H9 (cell line): Measurements from ENCODE around the gene DCDC2C. TPM values are rescaled to one million over a fixed set of nuclear protein-coding genes. Genes with fewer than 3 reads are reported as not detected.

Experiments used
- DNase-seq: peaks from one replicate; pipeline ENCODE4 v3.0.0-alpha.2; 2017
- H2AFZ ChIP-seq: one replicate; pipeline ENCODE4 v1.6.1; 2013; ENCODE audit warnings: mild to moderate bottlenecking, low read length, control low read depth, moderate library complexity
- H2AK5ac ChIP-seq: 2 replicates; pipeline ENCODE4 v1.6.1; 2013; ENCODE audit warnings: low read length, control low read depth, mixed read lengths; ENCODE audit not compliant: insufficient read length
- H2BK120ac ChIP-seq: one replicate; pipeline ENCODE4 v1.6.1; 2013; ENCODE audit warnings: low read depth, mild to moderate bottlenecking, low read length, control low read depth, inconsistent platforms; ENCODE audit not compliant: poor library complexity, severe bottlenecking
- H2BK12ac ChIP-seq: 2 replicates; pipeline ENCODE4 v1.6.1; 2013; ENCODE audit warnings: low read length, control low read depth, mixed read lengths, low read depth; ENCODE audit not compliant: insufficient read length
- H2BK15ac ChIP-seq: 2 replicates; pipeline ENCODE4 v1.6.1; 2013; ENCODE audit warnings: low read depth, low read length, control low read depth
- H2BK20ac ChIP-seq: one replicate; pipeline ENCODE4 v1.6.1; 2013; ENCODE audit warnings: low read depth, mild to moderate bottlenecking, low read length, control low read depth, inconsistent platforms; ENCODE audit not compliant: poor library complexity, severe bottlenecking
- H2BK5ac ChIP-seq: 2 replicates; pipeline ENCODE4 v1.6.1; 2013; ENCODE audit warnings: low read length, control low read depth, mixed read lengths; ENCODE audit not compliant: insufficient read length
- H3K14ac ChIP-seq: 2 replicates; pipeline ENCODE4 v1.6.1; 2013; ENCODE audit warnings: low read length, control low read depth; ENCODE audit not compliant: insufficient read depth
- H3K18ac ChIP-seq: 2 replicates; pipeline ENCODE4 v1.6.1; 2013; ENCODE audit warnings: low read depth, mild to moderate bottlenecking, mixed read lengths, low read length, control low read depth; ENCODE audit not compliant: insufficient read length
- H3K23ac ChIP-seq: 2 replicates; pipeline ENCODE4 v1.6.1; 2013; ENCODE audit warnings: low read length, control low read depth, mixed read lengths, low read depth; ENCODE audit not compliant: insufficient read length
- H3K23me2 ChIP-seq: 2 replicates; pipeline ENCODE4 v1.6.1; 2013; ENCODE audit warnings: low read depth, mild to moderate bottlenecking, mixed read lengths, low read length, control low read depth; ENCODE audit not compliant: insufficient read length, poor library complexity, severe bottlenecking
- H3K27ac ChIP-seq: 2 replicates; pipeline ENCODE4 v1.5.1; 2013; ENCODE audit warnings: low read length, control low read depth, mixed read lengths, low read depth; ENCODE audit not compliant: insufficient read length
- H3K27me3 ChIP-seq: 2 replicates; pipeline ENCODE4 v1.6.1; 2013; ENCODE audit warnings: low read length, control low read depth, inconsistent platforms; ENCODE audit not compliant: insufficient read depth
- H3K4ac ChIP-seq: 2 replicates; pipeline ENCODE4 v1.6.1; 2013; ENCODE audit warnings: low read depth, mild to moderate bottlenecking, control low read depth, inconsistent platforms, low read length, moderate library complexity
- H3K4me1 ChIP-seq: 2 replicates; pipeline ENCODE4 v1.6.1; 2013; ENCODE audit warnings: low read length, control low read depth, inconsistent platforms; ENCODE audit not compliant: insufficient read depth
- H3K4me2 ChIP-seq: 2 replicates; pipeline ENCODE4 v1.6.1; 2013; ENCODE audit warnings: low read length, control low read depth, mixed read lengths; ENCODE audit not compliant: insufficient read length, insufficient read depth
- H3K56ac ChIP-seq: 2 replicates; pipeline ENCODE4 v1.6.1; 2013; ENCODE audit warnings: low read depth, mild to moderate bottlenecking, mixed read lengths, low read length, control low read depth; ENCODE audit not compliant: insufficient read length
- H3K79me1 ChIP-seq: 2 replicates; pipeline ENCODE4 v1.6.1; 2013; ENCODE audit warnings: low read depth, mild to moderate bottlenecking, moderate library complexity, low read length, control low read depth, inconsistent platforms; ENCODE audit not compliant: insufficient read depth, poor library complexity, severe bottlenecking
- H3K79me2 ChIP-seq: 2 replicates; pipeline ENCODE4 v1.6.1; 2013; ENCODE audit warnings: low read length, control low read depth, inconsistent platforms; ENCODE audit not compliant: insufficient read depth
- H3K9ac ChIP-seq: 2 replicates; pipeline ENCODE4 v1.6.1; 2013; ENCODE audit warnings: low read length, control low read depth, mixed read lengths; ENCODE audit not compliant: insufficient read length; ENCODE audit errors: extremely low read depth
- H3K9me3 ChIP-seq: one replicate; pipeline ENCODE4 v1.6.1; 2013; ENCODE audit warnings: low read depth, low read length, inconsistent platforms; ENCODE audit not compliant: control insufficient read depth
- H3T11ph ChIP-seq: one replicate; pipeline ENCODE4 v1.6.1; 2013; ENCODE audit warnings: mild to moderate bottlenecking, low read length, control low read depth, inconsistent platforms
- H4K20me1 ChIP-seq: one replicate; pipeline ENCODE4 v1.6.1; 2013; ENCODE audit not compliant: control insufficient read depth, insufficient read length, insufficient read depth
- H4K5ac ChIP-seq: 2 replicates; pipeline ENCODE4 v1.6.1; 2013; ENCODE audit warnings: low read depth, mild to moderate bottlenecking, mixed read lengths, low read length, control low read depth; ENCODE audit not compliant: insufficient read length
- H4K8ac ChIP-seq: replicated peaks from 2 replicates; pipeline ENCODE4 v1.6.1; 2013; ENCODE audit warnings: low read length, control low read depth, mixed read lengths, low read depth; ENCODE audit not compliant: insufficient read length
- H4K91ac ChIP-seq: 2 replicates; pipeline ENCODE4 v1.6.1; 2013; ENCODE audit warnings: low read depth, mild to moderate bottlenecking, moderate library complexity, mixed read lengths, low read length, control low read depth; ENCODE audit not compliant: insufficient read length
- H3K27ac Mint-ChIP-seq, 3 experiments: 2 replicates in 2 of 3; 3 replicates in 1 of 3; pipeline ENCODE4 v1.8.0; 2020 to 2021; ENCODE audit warnings: mixed read lengths in 3 of 3, mild to moderate bottlenecking in 1 of 3, moderate library complexity in 1 of 3
- H3K27me3 Mint-ChIP-seq: 2 replicates; pipeline ENCODE4 v1.8.0; 2021; ENCODE audit warnings: low read depth, mild to moderate bottlenecking, moderate library complexity, mixed read lengths
- H3K36me3 Mint-ChIP-seq, 3 experiments: 2 replicates in 2 of 3; 3 replicates in 1 of 3; pipeline ENCODE4 v1.8.0; 2020 to 2021; ENCODE audit warnings: low read depth in 3 of 3, mixed read lengths in 3 of 3; ENCODE audit not compliant: insufficient read depth in 1 of 3
- H3K4me1 Mint-ChIP-seq, 2 experiments: 2 replicates each; pipeline ENCODE4 v1.8.0; 2020; ENCODE audit warnings: mixed read lengths in 2 of 2
- H3K4me3 Mint-ChIP-seq, 2 experiments: 2 replicates in 1 of 2; 3 replicates in 1 of 2; pipeline ENCODE4 v1.8.0; 2020 to 2021; ENCODE audit warnings: mild to moderate bottlenecking in 2 of 2, mixed read lengths in 2 of 2, moderate library complexity in 1 of 2
- H3K9me3 Mint-ChIP-seq, 2 experiments: 2 replicates in 1 of 2; 3 replicates in 1 of 2; pipeline ENCODE4 v1.8.0; 2020; ENCODE audit warnings: mild to moderate bottlenecking in 2 of 2, mixed read lengths in 2 of 2, moderate library complexity in 1 of 2
- WGBS: extraction: QIAGEN DNeasy Blood & Tissue Kit; methylation state at CpG from one replicate; pipeline ENCODE4 v1.1.7; 2013; ENCODE audit warnings: missing lambda C conversion rate, low lambda C conversion rate, mixed read lengths; ENCODE audit not compliant: insufficient read length; ENCODE audit errors: extremely low coverage; 5-methylcytosine and 5-hydroxymethylcytosine counted together
- total RNA-seq: library from RNA; stranded (reverse); gene quantifications from 2 replicates; pipeline ENCODE4 v1.2.1, GENCODE V29; 2021
- TF ChIP-seq, protein P1 (sequence below): fragments of 200-600 bp; sonication (generic); conservative IDR thresholded peaks from 3 replicates; pipeline ENCODE4 v1.8.0; 2021; ENCODE audit warnings: antibody characterized with exemption, mild to moderate bottlenecking

DCDC2C gene
- total RNA-seq, 1 experiment from 2014 or later, result not detected

DNA sequence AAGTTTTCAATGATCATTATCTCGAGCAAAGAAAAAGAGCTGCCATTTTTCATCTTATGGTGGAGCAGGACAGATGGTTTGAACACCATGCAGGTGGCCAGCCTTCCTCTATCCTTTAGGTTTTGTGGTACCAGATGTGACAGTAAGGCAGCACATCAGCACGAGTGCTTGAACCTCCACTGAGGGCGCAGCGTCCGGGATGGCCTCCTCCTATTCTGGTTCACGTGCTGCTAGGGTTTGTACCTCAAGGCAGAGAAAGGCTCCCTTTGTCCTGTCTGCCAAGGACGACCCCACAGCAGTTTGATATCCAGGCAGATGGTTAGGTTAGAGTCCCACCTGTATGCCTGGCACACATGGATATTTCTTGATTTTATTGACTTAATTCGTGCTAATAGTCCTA lies 50.2 kb downstream of the DCDC2C start:
- Histone ChIP-seq H3K9ac (no peak overlapping the region), H2AFZ (no peak overlapping the region), H4K91ac (no peak overlapping the region), H3K23ac (no peak overlapping the region), H2BK15ac (no peak overlapping the region), H3T11ph (no peak overlapping the region), H3K27me3 (no peaks in the 10 kb centered on the region), H3K18ac (no peak overlapping the region), H4K8ac (no peak overlapping the region), H3K27ac (no peak overlapping the region), H4K5ac (no peak overlapping the region), H3K9me3 (no peaks in the 10 kb centered on the region), H3K79me2 (no peaks in the 10 kb centered on the region), H3K4me2 (no peak overlapping the region), H4K20me1 (no peaks in the 10 kb centered on the region), H2BK12ac (no peak overlapping the region), H3K23me2 (no peaks in the 10 kb centered on the region), H3K14ac (no peak overlapping the region), H3K4ac (no peak overlapping the region), H3K79me1 (no peaks in the 10 kb centered on the region), H3K4me1 (no peaks in the 10 kb centered on the region; the same call in 1 of the 2 replicates), H2BK5ac (no peak overlapping the region), H2BK120ac (no peak overlapping the region), H3K56ac (no peak overlapping the region), H2AK5ac (no peak overlapping the region), H2BK20ac (no peak overlapping the region)
- WGBS, result no CpG with 5 or more reads among the region's 8 CpGs
- H3K9me3 Mint-ChIP-seq, result peaks cover 2 to 3% of the 10 kb centered on the region in 2 experiments; a peak in 2 of 5 replicates
- H3K27me3 Mint-ChIP-seq, result peaks cover 7% of the 10 kb centered on the region
- H3K4me1 Mint-ChIP-seq, result peaks cover 11 to 15% of the 10 kb centered on the region in 2 experiments
- no peaks in the 10 kb centered on the region for H3K36me3 Mint-ChIP-seq
- TF ChIP-seq, protein P1, sequence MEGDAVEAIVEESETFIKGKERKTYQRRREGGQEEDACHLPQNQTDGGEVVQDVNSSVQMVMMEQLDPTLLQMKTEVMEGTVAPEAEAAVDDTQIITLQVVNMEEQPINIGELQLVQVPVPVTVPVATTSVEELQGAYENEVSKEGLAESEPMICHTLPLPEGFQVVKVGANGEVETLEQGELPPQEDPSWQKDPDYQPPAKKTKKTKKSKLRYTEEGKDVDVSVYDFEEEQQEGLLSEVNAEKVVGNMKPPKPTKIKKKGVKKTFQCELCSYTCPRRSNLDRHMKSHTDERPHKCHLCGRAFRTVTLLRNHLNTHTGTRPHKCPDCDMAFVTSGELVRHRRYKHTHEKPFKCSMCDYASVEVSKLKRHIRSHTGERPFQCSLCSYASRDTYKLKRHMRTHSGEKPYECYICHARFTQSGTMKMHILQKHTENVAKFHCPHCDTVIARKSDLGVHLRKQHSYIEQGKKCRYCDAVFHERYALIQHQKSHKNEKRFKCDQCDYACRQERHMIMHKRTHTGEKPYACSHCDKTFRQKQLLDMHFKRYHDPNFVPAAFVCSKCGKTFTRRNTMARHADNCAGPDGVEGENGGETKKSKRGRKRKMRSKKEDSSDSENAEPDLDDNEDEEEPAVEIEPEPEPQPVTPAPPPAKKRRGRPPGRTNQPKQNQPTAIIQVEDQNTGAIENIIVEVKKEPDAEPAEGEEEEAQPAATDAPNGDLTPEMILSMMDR, result no peak
- H3K27ac Mint-ChIP-seq, result no peak overlapping the region; a peak in 1 of 7 replicates
- peak; percentile 9 for DNase-seq
- H3K4me3 Mint-ChIP-seq, result no peak overlapping the region
